GM12878 (cell line): Measurements from ENCODE around the gene NUDT5. TPM values are rescaled to one million over a fixed set of nuclear protein-coding genes. Genes with fewer than 3 reads are reported as not detected.

Experiments used
- ATAC-seq: fragments of 200-7000 bp; cut with Tn5 transposase; 3 replicates; pipeline ENCODE4 v1.9.1; 2020; ENCODE audit warnings: mild to moderate bottlenecking, moderate library complexity
- BruUV-seq: library from RNA; stranded (reverse); fragments of 400-500 nt; replicated peaks from 2 replicates; lab custom pipeline; 2021; lab: Mats Ljungman, UMichigan
- CTCF ChIA-PET: fragments of 300-600 bp; sonication (Branson Sonifier 250); formaldehyde crosslinking; extraction: SDS; loops from one replicate; lab custom pipeline; 2021; ENCODE audit warnings: inconsistent platforms; lab: Yijun Ruan, JAX
- POLR2A ChIA-PET: fragments of 350-600 bp; formaldehyde crosslinking; extraction: SDS; loops from one replicate; lab custom pipeline; 2021; ENCODE audit warnings: inconsistent platforms; lab: Charles Lee
- RAD21 ChIA-PET: fragments of 300-600 bp; sonication (Branson Sonifier 250); formaldehyde crosslinking; loops from one replicate; lab custom pipeline; 2023; ENCODE audit warnings: antibody characterized with exemption; ENCODE audit not compliant: unreplicated experiment; lab: Charles Lee
- SMC1A ChIA-PET: fragments of 300-600 bp; sonication (Branson Sonifier 250); formaldehyde crosslinking; loops from one replicate; lab custom pipeline; 2023; ENCODE audit not compliant: unreplicated experiment, uncharacterized antibody; lab: Charles Lee
- DNase-seq: peaks from one replicate; pipeline ENCODE4 v3.0.0-alpha.2; 2011; ENCODE audit warnings: low read depth, low spot score
- FAIRE-seq: peaks from 3 replicates; lab custom pipeline; 2011; peaks lifted over from hg19 to GRCh38; lab: Jason Lieb, UNC
- H2AFZ ChIP-seq: 2 replicates; pipeline ENCODE4 v1.6.0; 2011; ENCODE audit warnings: low read depth, low read length, control low read depth; ENCODE audit not compliant: control insufficient read depth
- H3K27ac ChIP-seq: 2 replicates; pipeline ENCODE4 v1.5.1; 2011; ENCODE audit warnings: control low read depth; ENCODE audit not compliant: control insufficient read depth, insufficient read depth
- H3K27me3 ChIP-seq, 2 experiments: replicated peaks in 1 of 2; 2 replicates each; pipeline versions ENCODE4 v1.6.0 to v1.6.1; 2011; ENCODE audit warnings: low read length in 1 of 2; ENCODE audit not compliant: control insufficient read depth in 2 of 2, insufficient read depth in 2 of 2
- H3K36me3 ChIP-seq, 2 experiments: 2 replicates each; pipeline ENCODE4 v1.5.1; 2011; ENCODE audit warnings: low read length in 1 of 2; ENCODE audit not compliant: control insufficient read depth in 2 of 2, insufficient read depth in 2 of 2
- H3K4me1 ChIP-seq: 2 replicates; pipeline ENCODE4 v1.6.1; 2011; ENCODE audit warnings: mild to moderate bottlenecking, low read length, moderate library complexity, mixed read lengths; ENCODE audit not compliant: control insufficient read depth, insufficient read depth
- H3K4me2 ChIP-seq: 2 replicates; pipeline ENCODE4 v1.6.0; 2011; ENCODE audit warnings: control low read depth; ENCODE audit not compliant: control insufficient read depth, insufficient read depth
- H3K4me3 ChIP-seq: fragments of 200-600 bp; sonication (generic); 2 replicates; pipeline ENCODE4 v1.5.1; 2016
- H3K79me2 ChIP-seq: 2 replicates; pipeline ENCODE4 v1.6.0; 2011; ENCODE audit warnings: low read length; ENCODE audit not compliant: control insufficient read depth, insufficient read depth
- H3K9ac ChIP-seq: 2 replicates; pipeline ENCODE4 v1.8.0; 2011; ENCODE audit warnings: low read length, control low read depth, mixed read lengths; ENCODE audit not compliant: control insufficient read depth, insufficient read depth
- H3K9me3 ChIP-seq: replicated peaks from 3 replicates; pipeline ENCODE4 v1.5.1; 2011; ENCODE audit warnings: mild to moderate bottlenecking, low read length; ENCODE audit not compliant: control insufficient read depth, insufficient read depth
- H4K20me1 ChIP-seq: 2 replicates; pipeline ENCODE4 v1.6.0; 2011; ENCODE audit not compliant: control insufficient read depth, insufficient read depth
- ASH2L ChIP-seq: fragments of 300-600, 200-600 bp; sonication (generic); IDR thresholded peaks from 2 replicates; pipeline ENCODE4 v1.6.1; 2017; ENCODE audit warnings: low read depth, mild to moderate bottlenecking, borderline replicate concordance
- HDGF ChIP-seq: fragments of 450-650 bp; IDR thresholded peaks from 2 replicates; pipeline ENCODE4 v1.6.1; 2016; ENCODE audit warnings: antibody characterized with exemption
- IRF3 ChIP-seq: fragments of 450-650 bp; IDR thresholded peaks from 2 replicates; pipeline ENCODE4 v1.6.1; 2014; ENCODE audit warnings: mild to moderate bottlenecking
- IRF5 ChIP-seq: fragments of 450-650 bp; IDR thresholded peaks from 2 replicates; pipeline ENCODE4 v1.6.1; 2017; ENCODE audit warnings: borderline replicate concordance
- NKRF ChIP-seq: fragments of 450-650 bp; conservative IDR thresholded peaks from 2 replicates; pipeline ENCODE4 v1.6.1; 2017; ENCODE audit warnings: mild to moderate bottlenecking, moderate library complexity
- NR2C2 ChIP-seq: IDR thresholded peaks from 2 replicates; pipeline ENCODE4 v1.6.1; 2011; ENCODE audit warnings: borderline replicate concordance, low read depth; ENCODE audit not compliant: control insufficient read depth, insufficient read length
- RAD21 ChIP-seq: IDR thresholded peaks from 2 replicates; pipeline ENCODE4 v1.6.1; 2011; ENCODE audit warnings: mild to moderate bottlenecking, low read depth, low read length, moderate library complexity; ENCODE audit not compliant: insufficient read depth
- RB1 ChIP-seq: fragments of 450-650 bp; formaldehyde crosslinking; IDR thresholded peaks from 2 replicates; pipeline ENCODE4 v1.6.1; 2017; ENCODE audit warnings: mild to moderate bottlenecking, borderline replicate concordance
- RELB ChIP-seq: fragments of 450-650 bp; IDR thresholded peaks from 2 replicates; pipeline ENCODE4 v1.6.1; 2017; ENCODE audit warnings: low read depth, mild to moderate bottlenecking, moderate library complexity
- REST ChIP-seq: IDR thresholded peaks from 2 replicates; pipeline ENCODE4 v1.6.1; 2012; ENCODE audit warnings: mild to moderate bottlenecking, low read depth, low read length
- SIN3A ChIP-seq: IDR thresholded peaks from 2 replicates; pipeline ENCODE4 v1.6.1; 2012; ENCODE audit warnings: low read depth, low read length, improper control_type of control experiment
- SP1 ChIP-seq: IDR thresholded peaks from one replicate; pipeline ENCODE4 v1.6.1; 2011; ENCODE audit warnings: low read depth, low read length
- SREBF1 ChIP-seq: IDR thresholded peaks from 2 replicates; pipeline ENCODE4 v1.6.1; 2012; ENCODE audit warnings: mild to moderate bottlenecking, low read length
- ZBED1 ChIP-seq: IDR thresholded peaks from 2 replicates; pipeline ENCODE4 v1.6.1; 2016; ENCODE audit warnings: borderline replicate concordance
- ZSCAN29 ChIP-seq: fragments of 450-650 bp; IDR thresholded peaks from 2 replicates; pipeline ENCODE4 v1.6.1; 2017; ENCODE audit warnings: mild to moderate bottlenecking, moderate library complexity
- WGBS: methylation state at CpG from one replicate; pipeline ENCODE4 v1.1.6; 2016; ENCODE audit warnings: low lambda C conversion rate; ENCODE audit not compliant: insufficient replicate concordance, insufficient coverage; ENCODE audit errors: missing lambda C conversion rate; 5-methylcytosine and 5-hydroxymethylcytosine counted together
- in situ Hi-C: fragments of 300-500 bp; cut with MboI; formaldehyde crosslinking; loops from 9 replicates; pipeline ENCODE4 v1.14.3; 2018; ENCODE audit warnings: mixed read lengths
- intact Hi-C: fragments of 100-400 bp; cut with micrococcal nuclease; formaldehyde crosslinking; loops from one replicate; pipeline ENCODE4 v1.14.2; 2022; ENCODE audit not compliant: unreplicated experiment
- polyA plus RNA-seq, 11 experiments: library from polyadenylated mRNA; depleted of rRNA in 4 of 11; unstranded in 6 of 11; stranded (reverse) in 5 of 11; fragments of >200 nt; fragmentation: Nextera tagmentation in 4 of 11; fragmentation: Illumina TruSeq in 1 of 11; extraction: Ambion mirVana in 4 of 11; extraction: Trizol in 1 of 11; gene quantifications; 1 replicate in 1 of 11; 2 replicates in 10 of 11; pipeline versions ENCODE4 v1.2.1 to v1.2.3, GENCODE V29; 2011 to 2016; ENCODE audit warnings: inconsistent platforms in 2 of 11, missing spikeins in 2 of 11, low read depth in 1 of 11
- total RNA-seq, 4 experiments: library from RNA; depleted of rRNA in 3 of 4; stranded (reverse); fragments of >200 nt in 3 of 4; fragmentation: Illumina TruSeq in 1 of 4; extraction: Trizol in 1 of 4; gene quantifications; 2 replicates each; pipeline versions ENCODE4 v1.2.1 to v1.2.3, GENCODE V29; 2013 to 2021

NUDT5 gene
- total and polyA plus RNA-seq, 10 of the 15 experiments (the other 5 are each of a cell fraction or from before 2014, with no cell fraction given), result 74.1 to 345 (median 153) TPM

- Histone ChIP-seq H3K4me1 (no peaks in the 10 kb centered on the region), H3K27ac (no peak overlapping the region), H3K9ac (no peak overlapping the region), H4K20me1 (no peaks in the 10 kb centered on the region), H3K79me2 (no peaks in the 10 kb centered on the region), H2AFZ (no peak overlapping the region), H3K4me2 (no peak overlapping the region), H3K27me3 (no peaks in the 10 kb centered on the region), H3K4me3 (no peak overlapping the region), H3K36me3 (peaks cover 17 to 18% of the 10 kb centered on the region in 2 experiments; a peak in 3 of 4 replicates), H3K9me3 (no peaks in the 10 kb centered on the region)
- ATAC-seq (no peak), DNase-seq (no peak), FAIRE-seq (no peak)
- WGBS, result 95% methylated on average over 12 of the region's 12 CpGs
- CTCF ChIA-PET, result no interaction called here
- in situ Hi-C loops, result no loop called here
- intact Hi-C loops, result no loop called here
- SMC1A ChIA-PET, result no interaction called here
- POLR2A ChIA-PET, result interaction anchor here (0.5 to 0.6 kb wide), 2 partner anchors 45 to 107 kb away, joined by 4 to 5 read pairs; no protein-coding TSS in a partner anchor
- RAD21 ChIA-PET, result no interaction called here
- BruUV-seq, result no TSS peak
- TF ChIP-seq NKRF, result no peak
- TF ChIP-seq ZBED1, result no peak
- TF ChIP-seq RAD21, result no peak
- TF ChIP-seq IRF3, result no peak
- TF ChIP-seq REST, result no peak
- TF ChIP-seq RB1, result no peak
- no peak for TF ChIP-seq SIN3A
- no peak for TF ChIP-seq HDGF
- no peak for TF ChIP-seq RELB
- no peak for TF ChIP-seq NR2C2
- no peak for TF ChIP-seq ZSCAN29
- TF ChIP-seq SREBF1, result no peak
- TF ChIP-seq ASH2L, result no peak
- TF ChIP-seq IRF5, result no peak
- TF ChIP-seq SP1, result no peak
These were observed 31.6 kb downstream of the NUDT5 start for GRCh38 chr10:12164085-12164484.
